Panc1 (cell line): ENCODE results near the gene ALG2. TPM values are rescaled to one million over a fixed set of nuclear protein-coding genes. Genes with fewer than 3 reads are reported as not detected.

Source experiments
- ATAC-seq: fragments of 200-7000 bp; cut with Tn5 transposase; 2 replicates; pipeline ENCODE4 v1.9.1; 2020; ENCODE audit warnings: mild to moderate bottlenecking, moderate library complexity
- BruUV-seq: library from RNA; stranded (reverse); fragments of 400-500 nt; replicated peaks from 2 replicates; lab custom pipeline; 2021; lab: Mats Ljungman, UMichigan
- CTCF ChIA-PET: fragments of 300-600 bp; sonication (Branson Sonifier 250); formaldehyde crosslinking; loops from one replicate; lab custom pipeline; 2022; ENCODE audit warnings: antibody characterized with exemption; lab: Charles Lee
- POLR2A ChIA-PET: fragments of 300-600 bp; sonication (Branson Sonifier 250); formaldehyde crosslinking; loops from one replicate; lab custom pipeline; 2022; ENCODE audit warnings: antibody characterized with exemption; lab: Charles Lee
- DNase-seq: peaks from one replicate; pipeline ENCODE4 v3.0.0-alpha.2; 2010; ENCODE audit warnings: low read depth, low spot score
- H3K27ac ChIP-seq: 2 replicates; pipeline ENCODE4 v1.5.1; 2011; ENCODE audit warnings: mild to moderate bottlenecking, low read length, inconsistent platforms
- H3K27me3 ChIP-seq: fragments of 200-500 bp; sonication (Bioruptor generic); 2 replicates; pipeline ENCODE4 v1.6.0; 2014; ENCODE audit warnings: low read length, inconsistent platforms; ENCODE audit not compliant: control insufficient read depth, insufficient read depth
- H3K36me3 ChIP-seq: fragments of 200-500 bp; sonication (Bioruptor generic); 2 replicates; pipeline ENCODE4 v1.5.1; 2014; ENCODE audit warnings: inconsistent platforms, mild to moderate bottlenecking, low read length, moderate library complexity; ENCODE audit not compliant: control insufficient read depth, insufficient read depth
- H3K4me1 ChIP-seq: 2 replicates; pipeline ENCODE4 v1.5.1; 2011; ENCODE audit warnings: inconsistent platforms, mild to moderate bottlenecking, low read length, moderate library complexity; ENCODE audit not compliant: control insufficient read depth, insufficient read depth
- H3K4me3 ChIP-seq, 2 experiments: 2 replicates each; pipeline ENCODE4 v1.5.1; 2011 to 2012; ENCODE audit warnings: low read depth in 2 of 2, low read length in 2 of 2, mild to moderate bottlenecking in 2 of 2, inconsistent platforms in 1 of 2, moderate library complexity in 1 of 2
- H3K9me3 ChIP-seq: fragments of 200-500 bp; sonication (Bioruptor generic); 2 replicates; pipeline ENCODE4 v1.5.1; 2014; ENCODE audit warnings: low read depth, mild to moderate bottlenecking, inconsistent platforms, low read length, moderate library complexity; ENCODE audit not compliant: control insufficient read depth, insufficient read depth
- POLR2AphosphoS5 ChIP-seq: IDR thresholded peaks from 2 replicates; pipeline ENCODE4 v1.6.1; 2012; ENCODE audit warnings: mild to moderate bottlenecking, low read depth, low read length, moderate library complexity
- SIN3A ChIP-seq: IDR thresholded peaks from 2 replicates; pipeline ENCODE4 v1.6.1; 2012; ENCODE audit warnings: low read depth, mild to moderate bottlenecking, low read length, moderate library complexity, borderline replicate concordance; ENCODE audit not compliant: insufficient read depth
- TCF7L2 ChIP-seq: IDR thresholded peaks from 2 replicates; pipeline ENCODE4 v1.6.1; 2011; ENCODE audit warnings: mild to moderate bottlenecking, low read depth, low read length, inconsistent platforms
- in situ Hi-C: cut with HindIII; loops from 2 replicates; pipeline ENCODE4 v1.10.0; 2016; ENCODE audit warnings: low sequenced_read_pairs, low pct_unique_long_range_greater_than_20kb
- intact Hi-C: fragments of 100-400 bp; cut with micrococcal nuclease; formaldehyde crosslinking; loops from one replicate; pipeline ENCODE4 v1.10.0; 2022; ENCODE audit not compliant: unreplicated experiment
- total RNA-seq: library from RNA; stranded (reverse); gene quantifications from one replicate; pipeline ENCODE4 v1.2.1, GENCODE V29; 2021; ENCODE audit not compliant: unreplicated experiment
- TF ChIP-seq, protein P1 (sequence below): fragments of 450-650 bp; IDR thresholded peaks from 2 replicates; pipeline ENCODE4 v1.5.1; 2017; ENCODE audit warnings: mild to moderate bottlenecking
- TF ChIP-seq, protein P2 (sequence below), 2 experiments: IDR thresholded peaks; 2 replicates each; pipeline ENCODE4 v1.6.1; 2011 to 2012; ENCODE audit warnings: low read depth in 2 of 2, control low read depth in 1 of 2, low read length in 1 of 2, mild to moderate bottlenecking in 1 of 2, moderate library complexity in 1 of 2; ENCODE audit not compliant: insufficient read depth in 1 of 2

The ALG2 gene
- total RNA-seq, 1 experiment from 2014 or later: 20.8 TPM

GRCh38 chr9:99264070-99264680 is 42.4 kb upstream of the ALG2 start:
- Histone ChIP-seq H3K4me1 (no peaks in the 10 kb centered on the region), H3K27me3 (no peaks in the 10 kb centered on the region; the same call in 1 of the 2 replicates), H3K4me3 (no peak overlapping the region), H3K9me3 (no peaks in the 10 kb centered on the region), H3K27ac (no peak overlapping the region), H3K36me3 (no peaks in the 10 kb centered on the region)
- no peak for DNase-seq
- no TSS peak for BruUV-seq
- no peak for TF ChIP-seq SIN3A
- TF ChIP-seq, protein P1, sequence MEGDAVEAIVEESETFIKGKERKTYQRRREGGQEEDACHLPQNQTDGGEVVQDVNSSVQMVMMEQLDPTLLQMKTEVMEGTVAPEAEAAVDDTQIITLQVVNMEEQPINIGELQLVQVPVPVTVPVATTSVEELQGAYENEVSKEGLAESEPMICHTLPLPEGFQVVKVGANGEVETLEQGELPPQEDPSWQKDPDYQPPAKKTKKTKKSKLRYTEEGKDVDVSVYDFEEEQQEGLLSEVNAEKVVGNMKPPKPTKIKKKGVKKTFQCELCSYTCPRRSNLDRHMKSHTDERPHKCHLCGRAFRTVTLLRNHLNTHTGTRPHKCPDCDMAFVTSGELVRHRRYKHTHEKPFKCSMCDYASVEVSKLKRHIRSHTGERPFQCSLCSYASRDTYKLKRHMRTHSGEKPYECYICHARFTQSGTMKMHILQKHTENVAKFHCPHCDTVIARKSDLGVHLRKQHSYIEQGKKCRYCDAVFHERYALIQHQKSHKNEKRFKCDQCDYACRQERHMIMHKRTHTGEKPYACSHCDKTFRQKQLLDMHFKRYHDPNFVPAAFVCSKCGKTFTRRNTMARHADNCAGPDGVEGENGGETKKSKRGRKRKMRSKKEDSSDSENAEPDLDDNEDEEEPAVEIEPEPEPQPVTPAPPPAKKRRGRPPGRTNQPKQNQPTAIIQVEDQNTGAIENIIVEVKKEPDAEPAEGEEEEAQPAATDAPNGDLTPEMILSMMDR: 0 out of 2 replicates have a peak, but pooled peaks have one; percentile 24
- ChIA-PET POLR2A (no interaction called here), CTCF (no interaction called here)
- intact Hi-C loops: loop anchor here (10.0 kb wide), 1 partner anchor 751 kb away; no protein-coding TSS in a partner anchor
- no peak for ATAC-seq
- in situ Hi-C loops: no loop called here

DNA sequence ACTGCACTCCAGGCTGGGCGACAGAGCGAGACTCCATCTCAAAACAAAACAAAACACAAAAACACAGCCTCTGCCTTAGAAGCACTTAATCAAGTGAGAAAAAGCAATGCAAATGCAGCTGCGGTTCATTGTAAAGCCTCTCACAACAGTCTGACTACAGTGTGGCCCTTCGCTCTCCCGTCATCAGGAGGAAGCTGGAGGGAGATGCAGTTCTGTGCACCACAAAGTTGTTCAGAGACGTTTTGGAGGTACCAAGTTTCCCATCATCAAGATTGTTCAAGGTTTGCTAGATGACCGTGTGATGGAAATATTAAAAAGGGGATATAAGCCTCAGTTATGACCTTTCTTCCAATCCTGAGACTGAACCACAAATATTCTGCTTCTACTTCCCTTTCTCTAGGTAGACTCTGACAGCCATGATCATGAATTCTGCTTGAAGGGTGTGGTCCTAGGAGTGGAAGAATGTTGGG is 41.2 kb upstream of the ALG2 start:
- Histone ChIP-seq H3K4me1 (no peaks in the 10 kb centered on the region), H3K27me3 (no peaks in the 10 kb centered on the region; the same call in 1 of the 2 replicates), H3K4me3 (no peak overlapping the region), H3K27ac (no peak overlapping the region), H3K9me3 (no peaks in the 10 kb centered on the region), H3K36me3 (no peaks in the 10 kb centered on the region)
- ChIA-PET CTCF (no interaction called here), POLR2A (no interaction called here)
- no peak for ATAC-seq
- TF ChIP-seq TCF7L2: no peak
- TF ChIP-seq, protein P1: no peak
- no peak for TF ChIP-seq POLR2AphosphoS5
- TF ChIP-seq, protein P2, sequence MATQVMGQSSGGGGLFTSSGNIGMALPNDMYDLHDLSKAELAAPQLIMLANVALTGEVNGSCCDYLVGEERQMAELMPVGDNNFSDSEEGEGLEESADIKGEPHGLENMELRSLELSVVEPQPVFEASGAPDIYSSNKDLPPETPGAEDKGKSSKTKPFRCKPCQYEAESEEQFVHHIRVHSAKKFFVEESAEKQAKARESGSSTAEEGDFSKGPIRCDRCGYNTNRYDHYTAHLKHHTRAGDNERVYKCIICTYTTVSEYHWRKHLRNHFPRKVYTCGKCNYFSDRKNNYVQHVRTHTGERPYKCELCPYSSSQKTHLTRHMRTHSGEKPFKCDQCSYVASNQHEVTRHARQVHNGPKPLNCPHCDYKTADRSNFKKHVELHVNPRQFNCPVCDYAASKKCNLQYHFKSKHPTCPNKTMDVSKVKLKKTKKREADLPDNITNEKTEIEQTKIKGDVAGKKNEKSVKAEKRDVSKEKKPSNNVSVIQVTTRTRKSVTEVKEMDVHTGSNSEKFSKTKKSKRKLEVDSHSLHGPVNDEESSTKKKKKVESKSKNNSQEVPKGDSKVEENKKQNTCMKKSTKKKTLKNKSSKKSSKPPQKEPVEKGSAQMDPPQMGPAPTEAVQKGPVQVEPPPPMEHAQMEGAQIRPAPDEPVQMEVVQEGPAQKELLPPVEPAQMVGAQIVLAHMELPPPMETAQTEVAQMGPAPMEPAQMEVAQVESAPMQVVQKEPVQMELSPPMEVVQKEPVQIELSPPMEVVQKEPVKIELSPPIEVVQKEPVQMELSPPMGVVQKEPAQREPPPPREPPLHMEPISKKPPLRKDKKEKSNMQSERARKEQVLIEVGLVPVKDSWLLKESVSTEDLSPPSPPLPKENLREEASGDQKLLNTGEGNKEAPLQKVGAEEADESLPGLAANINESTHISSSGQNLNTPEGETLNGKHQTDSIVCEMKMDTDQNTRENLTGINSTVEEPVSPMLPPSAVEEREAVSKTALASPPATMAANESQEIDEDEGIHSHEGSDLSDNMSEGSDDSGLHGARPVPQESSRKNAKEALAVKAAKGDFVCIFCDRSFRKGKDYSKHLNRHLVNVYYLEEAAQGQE (IDR thresholded peaks at IDR 0.05; ENCODE audit: insufficient read depth in 1 of 2, low read depth in 2 of 2, low read length in 1 of 2): no peak
- no peak for TF ChIP-seq SIN3A
- in situ Hi-C loops: no loop called here
- DNase-seq: no peak
- intact Hi-C loops: loop anchor here (10.0 kb wide), 1 partner anchor 752 kb away; no protein-coding TSS in a partner anchor
- no TSS peak for BruUV-seq
